HS-27A (cell line): ENCODE results near the gene ATP9A.
"Not testable (repeated sequence)": the region's sequence is repeated elsewhere in the genome, so short reads cannot be mapped to it uniquely, and the experiment has no call there.

Source experiments
- DNase-seq: peaks from one replicate; pipeline ENCODE4 v3.0.0-alpha.2; 2012; ENCODE audit warnings: low read depth, missing footprints

Gene ATP9A

DNA sequence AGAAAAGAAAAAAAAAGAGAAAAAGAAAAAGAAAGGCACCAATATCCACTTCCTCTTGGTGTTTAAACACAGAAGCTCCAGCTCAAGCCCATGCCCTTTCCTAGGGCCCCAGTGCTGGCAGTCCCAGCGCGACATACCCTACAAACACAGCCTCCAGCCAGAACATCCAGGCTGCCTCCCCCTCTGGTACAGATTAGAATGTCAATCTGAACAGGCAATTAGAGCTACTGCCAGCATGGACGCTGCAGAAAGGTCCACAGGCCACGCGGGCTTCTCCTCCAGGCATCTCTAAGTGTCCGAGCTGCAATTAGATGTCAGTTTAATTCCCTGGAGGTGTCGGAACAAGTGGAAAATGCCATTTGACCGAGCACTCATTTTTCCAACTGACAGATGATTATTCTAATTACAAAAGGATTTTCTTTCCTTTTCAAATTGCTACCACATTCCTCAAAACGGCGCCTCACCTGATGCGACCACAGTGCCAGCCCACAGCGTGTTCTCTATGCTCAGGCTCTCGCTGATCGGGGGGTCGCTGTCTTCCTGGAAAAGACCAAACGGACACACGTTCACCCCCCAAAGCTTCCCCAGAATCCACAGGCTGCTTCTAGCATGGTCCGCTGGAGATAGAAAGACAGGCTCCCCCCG is 79.5 kb downstream of the ATP9A start:
- no peak for DNase-seq

DNA sequence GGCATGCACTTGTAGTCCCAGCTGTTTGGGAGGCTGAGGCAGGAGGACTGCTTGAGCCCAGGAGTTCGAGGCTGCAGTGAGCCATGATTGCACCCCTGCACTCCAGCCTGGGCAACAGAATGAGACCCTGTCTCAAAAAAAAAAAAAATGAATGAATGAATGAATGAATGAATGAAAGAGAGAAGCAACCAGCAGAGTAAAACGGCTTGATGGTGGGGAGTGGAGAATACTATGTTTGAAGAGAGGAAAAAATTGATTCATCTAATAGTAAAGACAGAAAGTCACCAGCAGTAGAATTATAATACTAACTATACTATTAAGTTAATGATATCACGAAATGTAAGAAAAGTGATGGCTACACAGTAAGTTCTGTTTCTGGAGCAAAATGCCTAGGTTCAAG is 80.6 kb downstream of the ATP9A start:
- DNase-seq = no peak

DNA sequence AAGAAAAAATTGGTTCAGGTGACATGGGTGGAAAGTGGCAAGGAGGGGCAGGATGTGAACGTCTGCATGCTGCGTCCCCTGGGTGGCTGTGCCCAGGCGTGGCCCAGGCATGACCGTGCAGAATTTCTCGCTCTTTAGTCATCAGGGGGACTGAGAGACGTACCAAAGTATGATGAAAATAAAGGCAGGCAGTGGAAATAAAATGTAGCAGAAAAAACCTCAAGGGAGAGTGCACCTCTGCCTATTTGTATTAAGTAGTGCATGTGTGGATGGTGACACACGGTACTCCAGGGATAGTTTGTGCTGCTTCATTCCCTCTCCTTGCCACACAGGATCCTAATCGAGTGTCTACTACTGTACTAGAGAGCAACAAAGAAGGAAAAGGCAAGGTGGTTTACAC is 81.1 kb downstream of the ATP9A start:
- DNase-seq = peak; percentile 33

DNA sequence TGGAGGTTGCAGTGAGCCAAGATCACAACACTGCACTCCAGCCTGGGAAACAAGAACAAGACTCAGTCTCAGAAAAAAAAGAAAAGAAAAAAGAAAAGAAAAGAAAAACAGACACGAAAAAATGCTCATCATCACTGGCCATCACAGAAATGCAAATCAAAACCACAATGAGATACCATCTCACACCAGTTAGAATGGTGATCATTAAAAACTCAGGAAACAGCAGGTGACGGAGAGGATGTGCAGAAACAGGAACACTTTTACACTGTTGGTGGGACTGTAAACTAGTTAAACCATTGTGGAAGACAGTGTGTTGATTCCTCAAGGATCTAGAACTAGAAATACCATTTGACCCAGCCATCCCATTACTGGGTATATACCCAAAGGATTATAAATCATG is 82.7 kb downstream of the ATP9A start:
- not testable (repeated sequence) for DNase-seq

DNA sequence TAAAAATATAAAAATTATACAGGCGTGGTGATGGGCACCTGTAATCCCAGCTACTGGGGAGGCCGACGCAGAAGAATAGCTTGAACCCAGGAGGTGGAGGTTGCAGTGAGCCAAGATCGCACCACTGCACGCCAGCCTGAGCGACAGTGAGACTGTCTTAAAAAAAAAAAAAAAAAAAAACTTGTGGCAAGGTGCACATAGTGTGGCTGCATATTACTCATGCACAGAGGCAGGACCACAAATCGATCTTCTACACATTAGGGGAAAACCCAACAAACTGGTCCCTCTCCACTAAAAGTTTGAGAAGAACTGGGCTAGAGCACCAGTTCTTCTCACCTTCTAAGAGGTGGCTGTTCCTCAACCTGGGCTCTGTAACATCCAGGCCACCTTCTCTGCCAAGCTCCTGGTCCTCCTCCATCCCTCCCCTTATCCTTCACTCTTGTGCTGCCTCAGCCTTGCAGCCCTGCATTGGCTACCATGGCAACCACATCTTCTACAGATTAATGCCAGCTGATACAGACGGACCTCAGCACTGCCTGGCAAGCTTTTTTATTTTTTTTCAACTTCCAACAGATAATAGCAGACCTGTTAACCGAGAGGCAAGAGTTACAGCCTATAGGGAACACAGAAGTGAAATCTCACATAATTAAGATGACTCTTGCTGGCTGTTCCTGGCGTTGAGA is 88.0 kb downstream of the ATP9A start:
- no peak for DNase-seq

DNA sequence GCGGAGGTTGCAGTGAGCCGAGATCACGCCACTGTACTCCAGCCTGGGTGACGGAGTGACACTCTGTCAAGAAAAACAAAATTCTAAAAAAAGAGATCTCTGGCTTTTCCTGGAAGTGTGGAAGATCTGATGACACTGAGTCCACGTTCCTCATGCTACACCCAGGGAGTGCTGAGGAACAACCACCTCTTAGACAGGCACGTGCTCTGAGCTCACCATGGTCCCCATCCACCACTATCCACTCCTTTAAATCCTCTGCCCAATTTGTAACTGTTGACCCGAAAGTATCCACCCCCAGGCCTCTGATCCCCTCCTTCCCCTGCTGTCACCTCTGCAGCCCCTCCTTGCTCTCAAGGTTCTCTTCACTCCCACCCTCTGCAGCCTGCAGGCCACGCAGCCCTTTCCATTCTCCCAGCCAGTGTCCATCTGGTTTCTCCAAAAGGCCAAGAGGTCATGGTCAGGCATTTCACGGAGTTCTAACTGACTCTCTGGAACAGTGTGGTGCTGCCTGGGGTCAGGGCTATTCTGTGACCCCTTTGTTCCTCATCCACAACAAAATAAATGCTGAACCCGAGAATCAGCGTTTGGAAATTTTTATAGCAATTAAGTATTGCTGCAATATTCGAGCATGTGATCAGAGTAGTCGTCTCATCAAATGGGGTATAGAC is 88.8 kb downstream of the ATP9A start:
- no peak for DNase-seq

DNA sequence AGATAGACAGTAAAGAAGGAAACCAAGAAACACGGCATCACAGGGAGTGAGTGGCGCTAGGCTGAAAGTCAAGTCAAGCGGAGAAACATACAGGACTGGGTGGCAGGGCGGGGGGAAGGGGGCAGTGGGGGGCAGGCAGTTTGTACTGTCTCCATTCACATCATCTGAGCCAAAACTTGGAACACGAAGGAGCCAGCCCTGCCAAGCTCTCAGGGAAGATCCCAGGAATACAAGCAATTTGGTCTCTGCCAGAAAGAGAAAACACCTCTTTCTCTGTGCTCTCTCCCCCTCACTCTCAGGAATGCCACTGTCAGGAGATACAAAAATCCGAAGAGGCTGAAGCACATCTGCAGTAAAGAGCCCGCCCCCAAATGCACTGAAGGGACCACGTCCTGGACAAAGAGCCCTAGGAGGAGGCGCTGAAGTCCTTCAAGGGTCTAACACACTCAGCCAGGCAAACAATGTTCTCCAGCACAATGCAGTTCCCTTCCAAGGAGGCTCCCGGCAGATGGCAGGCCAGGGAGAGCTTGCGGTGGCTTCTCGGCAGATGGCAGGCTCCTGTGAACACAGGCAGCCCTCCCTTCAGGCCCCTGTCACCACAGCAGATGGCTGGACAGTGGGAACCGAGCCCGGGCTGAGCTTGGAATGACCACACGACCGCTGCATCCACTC is 90.0 kb downstream of the ATP9A start:
- DNase-seq = no peak

DNA sequence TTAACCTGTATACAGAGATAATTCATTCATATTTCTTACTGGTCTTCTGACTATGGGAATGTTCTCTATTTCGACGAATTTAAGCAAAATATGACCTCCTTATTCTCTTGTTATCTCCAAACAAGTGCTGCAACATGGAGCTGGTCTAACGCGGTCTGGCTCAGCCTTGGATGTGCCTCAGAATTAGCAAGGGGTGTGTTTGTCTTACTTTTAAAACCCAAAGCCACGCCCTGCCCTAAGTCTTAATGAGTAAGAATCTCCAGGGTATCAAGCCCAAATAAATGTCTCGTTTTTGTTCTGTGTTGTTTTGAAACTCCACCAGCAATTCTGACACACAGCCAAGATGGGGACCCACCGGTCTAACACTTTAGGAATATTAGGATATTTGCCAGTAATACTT is 99.2 kb downstream of the ATP9A start:
- DNase-seq = no peak

DNA sequence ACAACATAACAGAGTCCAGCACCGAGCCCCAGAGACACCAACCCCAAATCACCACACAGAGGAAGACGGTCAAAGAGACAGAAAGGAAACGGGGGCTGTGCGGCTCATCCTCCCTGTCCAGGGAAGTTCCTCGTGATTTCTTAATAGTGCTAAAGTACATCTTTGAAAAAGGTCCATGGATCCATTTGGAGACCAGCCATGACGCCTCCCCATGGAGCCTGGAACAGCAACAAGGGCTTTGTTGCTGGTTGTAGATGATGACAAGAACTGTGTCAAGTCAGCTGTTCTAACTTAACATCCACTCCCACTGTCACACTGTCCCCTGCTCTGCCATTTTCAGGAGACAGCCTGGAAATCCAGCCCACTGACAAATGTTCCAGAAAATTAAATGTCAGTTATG is 99.7 kb downstream of the ATP9A start:
- DNase-seq = no peak

DNA sequence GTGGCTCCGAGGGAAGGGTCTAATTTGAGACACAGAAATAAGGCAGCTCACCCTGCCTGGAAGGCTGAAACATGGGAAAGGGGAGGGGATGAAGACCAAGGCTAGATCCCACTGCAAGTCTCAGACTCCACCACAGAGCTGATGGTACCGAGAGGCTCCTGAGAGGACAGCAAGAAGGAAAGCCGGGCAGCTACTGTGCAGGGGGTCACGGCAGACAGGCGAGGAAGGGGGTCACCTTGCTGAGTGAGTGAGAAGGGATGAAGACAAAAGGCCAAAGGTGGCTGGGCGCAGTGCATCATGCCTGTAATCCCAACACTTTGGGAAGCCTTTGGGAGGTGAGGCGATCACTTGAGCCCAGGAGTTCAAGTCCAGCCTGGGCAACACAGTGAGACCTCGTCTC is 100.7 kb downstream of the ATP9A start:
- no peak for DNase-seq

DNA sequence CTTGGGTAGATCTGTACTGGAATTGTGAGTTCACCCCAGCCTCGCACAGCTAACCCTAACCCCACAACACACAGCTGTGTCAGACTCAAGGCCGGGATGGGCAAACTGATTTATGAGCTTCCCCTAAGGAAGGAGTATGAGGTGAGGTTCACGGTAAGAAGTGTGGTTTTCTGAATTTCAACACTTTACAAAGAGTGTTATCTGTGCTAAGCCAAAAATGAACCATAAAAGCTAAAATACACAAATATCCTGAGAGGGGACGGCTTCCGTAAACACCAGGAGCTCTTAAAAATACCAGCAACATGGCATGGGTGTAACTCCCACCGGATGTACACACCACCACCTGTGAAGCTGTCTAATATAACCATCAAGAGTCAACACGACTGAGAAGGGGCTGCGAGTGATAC is 101.2 kb downstream of the ATP9A start:
- no peak for DNase-seq

DNA sequence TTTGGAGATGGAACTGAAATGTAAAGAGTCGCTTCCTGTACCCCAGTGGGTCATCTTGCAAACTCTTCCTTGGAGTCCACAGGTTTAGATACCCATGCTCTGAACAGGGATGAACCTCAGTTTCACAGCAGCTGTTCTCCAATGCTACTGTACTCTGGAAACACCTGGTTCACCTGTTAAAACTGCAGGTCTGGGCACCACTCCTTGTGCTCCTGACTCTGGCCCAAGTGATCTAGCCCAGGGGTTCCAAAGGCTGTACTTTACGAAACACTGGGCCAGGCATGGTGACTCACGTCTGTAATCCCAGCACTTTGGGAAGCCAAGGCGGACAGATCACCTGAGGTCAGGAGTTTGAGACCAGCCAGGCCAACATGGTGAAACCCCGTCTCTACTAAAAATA is 102.1 kb downstream of the ATP9A start:
- no peak for DNase-seq

DNA sequence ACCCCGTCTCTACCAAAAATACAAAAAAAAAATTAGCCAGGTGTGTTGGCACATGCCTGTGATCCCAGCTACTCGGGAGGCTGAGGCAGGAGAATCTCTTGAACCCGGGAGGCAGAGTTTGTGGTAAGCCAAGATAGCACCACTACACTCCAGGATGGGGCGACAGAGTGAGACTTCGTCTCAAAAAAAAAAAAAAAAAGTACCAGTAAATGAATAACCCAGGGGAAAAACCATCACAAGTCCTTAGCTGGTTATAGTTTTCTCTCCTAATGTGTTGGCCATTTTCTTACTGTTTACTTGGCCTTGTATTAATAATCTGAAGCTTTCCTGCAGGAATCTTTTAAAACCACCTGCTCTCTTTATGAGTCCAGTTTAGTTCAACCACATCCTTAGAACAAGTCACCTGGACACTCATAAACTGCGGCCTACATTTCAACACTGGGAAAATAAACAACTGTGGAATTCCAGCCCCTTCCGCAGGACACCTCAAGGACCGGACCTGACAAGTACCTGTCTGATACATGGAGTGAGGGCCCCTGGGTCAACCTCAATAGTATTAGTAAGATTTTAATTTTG is 102.6 kb downstream of the ATP9A start:
- no peak for DNase-seq

DNA sequence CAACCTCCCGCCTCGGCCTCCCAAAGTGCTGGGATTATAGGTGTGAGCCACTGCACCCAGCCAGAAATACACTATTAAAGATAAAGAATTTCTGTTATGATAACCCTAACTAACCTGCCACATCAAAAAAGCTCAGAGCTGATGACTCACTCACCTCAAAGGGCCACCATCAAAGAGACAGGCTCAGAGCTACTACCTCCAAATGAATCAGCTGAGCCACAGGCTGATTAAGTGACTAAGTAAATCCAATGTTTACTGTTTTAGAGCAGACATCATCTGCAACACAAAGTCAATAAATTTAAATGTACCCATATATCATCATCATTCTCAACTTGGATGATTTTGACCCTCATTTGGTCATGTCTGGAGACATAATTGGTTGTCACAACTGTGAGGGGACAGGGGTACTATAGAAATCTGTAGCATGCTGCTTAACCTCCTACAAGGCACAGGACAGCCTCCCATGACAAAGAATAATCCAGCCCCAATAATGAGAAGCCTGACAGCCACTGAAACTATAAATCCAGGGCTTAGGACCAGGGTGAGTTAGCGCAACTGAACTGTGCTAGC is 106.5 kb downstream of the ATP9A start:
- no peak for DNase-seq

DNA sequence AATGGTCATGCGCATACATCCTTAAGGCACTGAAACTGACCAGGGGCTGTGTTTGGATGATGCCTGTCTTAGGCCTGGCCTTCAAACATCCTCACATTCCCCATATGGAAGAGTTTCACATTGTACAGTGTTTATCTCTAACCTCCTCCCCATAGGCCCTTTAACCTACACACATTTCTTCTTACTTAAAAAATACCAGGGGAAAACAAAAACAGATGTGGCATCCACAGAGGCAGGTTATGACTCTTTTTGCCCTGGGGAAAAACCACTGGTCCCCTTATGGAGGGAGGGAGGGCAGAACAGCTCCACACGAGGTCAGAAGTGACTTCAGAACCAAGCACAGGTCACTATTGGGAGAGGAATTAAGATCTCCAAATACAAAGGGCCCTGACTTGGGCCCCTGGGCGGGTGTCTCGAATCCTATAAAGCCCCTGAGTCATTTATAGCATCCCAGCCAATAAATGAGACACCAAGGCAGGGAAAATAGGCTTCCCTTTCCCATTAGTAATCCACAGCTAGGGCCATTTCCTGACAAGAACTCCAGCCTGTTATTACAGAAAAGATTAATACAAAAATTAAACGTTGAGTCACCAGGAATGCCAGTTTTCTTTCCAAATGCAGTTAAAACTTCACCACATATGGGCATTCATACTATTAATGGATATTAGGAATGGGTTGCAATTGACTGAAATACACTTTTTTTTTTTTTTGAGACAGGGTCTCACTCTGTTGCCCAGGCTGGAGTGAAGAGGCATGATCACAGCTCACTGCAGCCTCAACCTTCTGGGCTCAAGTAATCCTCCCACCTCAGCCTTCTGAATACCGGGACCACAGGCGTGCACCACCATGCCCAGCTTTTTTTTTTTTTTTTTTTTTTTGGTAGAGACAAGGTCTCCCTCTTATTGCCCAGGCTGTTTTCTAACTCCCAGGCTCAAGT is 107.2 kb downstream of the ATP9A start:
- DNase-seq = peak; percentile 24

DNA sequence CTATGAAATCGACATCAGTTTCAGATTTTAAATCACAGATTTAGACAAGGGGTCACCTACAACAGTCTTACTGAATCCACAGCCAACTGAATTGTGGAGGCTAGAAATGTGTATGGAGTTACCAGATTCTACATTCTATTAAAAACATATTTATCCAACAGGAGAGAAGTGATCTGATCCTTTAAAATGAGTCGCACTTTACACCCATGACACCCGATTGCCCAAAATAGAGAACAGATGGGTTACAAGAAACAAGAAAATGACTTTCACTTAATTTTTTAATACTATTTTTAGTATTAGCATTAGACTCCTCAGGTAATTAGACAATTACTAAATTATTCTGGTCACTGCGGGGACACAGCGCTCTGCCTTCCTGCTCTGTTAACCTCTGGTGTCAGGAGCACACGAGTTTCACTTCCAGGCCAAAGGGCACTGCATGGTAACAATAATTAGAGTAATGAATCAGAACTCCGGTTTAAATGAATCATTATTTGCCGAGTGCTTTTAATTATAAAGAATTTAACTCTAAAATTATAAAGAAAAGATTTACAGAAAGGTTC is 108.6 kb downstream of the ATP9A start:
- DNase-seq = no peak

DNA sequence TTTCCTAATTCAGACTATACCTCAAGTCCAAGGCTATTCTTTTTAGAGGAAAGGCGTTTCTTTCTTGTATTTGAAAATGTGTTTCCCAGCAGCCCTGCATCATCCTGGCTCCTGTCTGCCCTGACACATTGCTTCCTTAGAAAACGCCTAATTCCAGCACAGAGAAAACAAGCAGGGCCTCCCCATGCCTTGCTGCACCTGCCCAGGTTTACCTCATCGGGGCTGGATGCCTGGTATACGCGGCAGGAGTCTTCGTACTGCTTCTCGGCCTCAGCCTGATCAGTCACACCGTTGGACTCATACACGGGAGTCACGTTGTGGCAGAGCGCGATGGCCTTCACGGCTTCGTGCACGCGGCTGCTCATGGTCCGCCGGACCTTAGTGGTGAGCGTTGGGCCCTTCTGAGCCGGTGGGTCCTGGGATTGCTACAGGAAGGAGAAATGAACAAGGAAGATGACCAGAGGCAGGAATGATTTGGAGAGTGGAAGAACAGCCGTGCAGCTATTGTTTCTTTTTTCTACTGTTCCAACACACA is 111.4 kb downstream of the ATP9A start:
- DNase-seq = no peak

DNA sequence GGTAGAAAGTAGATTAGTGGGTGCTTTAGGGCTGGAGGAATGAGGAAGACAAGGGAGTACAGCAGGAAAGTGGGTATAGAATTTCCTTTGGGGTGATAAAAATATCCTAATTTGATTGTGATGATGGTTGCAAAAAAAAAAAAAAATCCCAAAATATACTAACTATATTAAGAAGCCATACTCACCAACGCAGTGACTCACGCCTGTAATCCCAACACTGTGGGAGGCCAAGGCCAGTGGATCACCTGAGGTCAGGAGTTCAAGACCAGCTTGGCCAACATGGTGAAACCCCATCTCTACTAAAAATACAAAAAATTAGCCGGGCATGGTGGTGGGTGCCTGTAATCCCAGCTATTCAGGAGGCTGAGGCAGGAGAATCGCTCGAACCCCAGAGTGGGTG is 112.1 kb downstream of the ATP9A start:
- DNase-seq = not testable (repeated sequence)

DNA sequence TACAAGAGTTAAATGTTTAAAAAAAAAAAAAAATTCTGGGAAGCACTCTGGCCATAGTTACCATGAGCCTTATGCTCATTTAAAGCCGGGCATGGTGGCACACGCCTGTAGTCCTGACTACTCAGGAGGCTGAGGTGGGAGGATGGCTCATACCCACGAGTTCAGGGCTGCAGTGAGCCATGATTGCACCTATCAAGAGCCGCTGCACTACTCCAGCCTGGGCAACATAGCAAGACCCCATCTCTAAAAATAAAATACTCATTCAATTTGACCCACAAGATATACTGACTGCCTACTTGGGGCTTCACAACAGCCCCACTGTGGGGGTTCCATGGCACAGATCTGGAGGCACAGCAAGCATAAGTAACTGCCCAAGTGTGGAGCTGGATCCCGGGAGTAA is 113.7 kb downstream of the ATP9A start:
- no peak for DNase-seq

DNA sequence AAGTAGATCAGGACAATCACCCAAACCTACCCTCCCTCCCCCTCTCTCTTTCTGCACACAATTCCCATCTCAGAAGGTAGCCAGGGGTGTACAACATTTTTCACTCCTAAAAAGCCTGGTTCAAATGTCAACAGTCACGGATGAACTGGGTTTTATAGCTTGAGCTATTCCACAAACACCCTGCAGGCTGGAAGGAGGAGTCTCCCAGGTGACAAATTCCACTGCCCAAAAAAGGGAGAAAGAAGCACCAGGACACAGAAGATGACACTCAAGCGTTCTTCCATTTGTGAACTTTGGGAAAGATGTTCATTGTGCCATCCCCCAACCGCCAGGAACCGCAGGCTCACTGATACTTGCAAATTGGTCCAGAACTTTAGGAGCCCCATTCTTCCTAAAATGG is 114.1 kb downstream of the ATP9A start:
- no peak for DNase-seq

DNA sequence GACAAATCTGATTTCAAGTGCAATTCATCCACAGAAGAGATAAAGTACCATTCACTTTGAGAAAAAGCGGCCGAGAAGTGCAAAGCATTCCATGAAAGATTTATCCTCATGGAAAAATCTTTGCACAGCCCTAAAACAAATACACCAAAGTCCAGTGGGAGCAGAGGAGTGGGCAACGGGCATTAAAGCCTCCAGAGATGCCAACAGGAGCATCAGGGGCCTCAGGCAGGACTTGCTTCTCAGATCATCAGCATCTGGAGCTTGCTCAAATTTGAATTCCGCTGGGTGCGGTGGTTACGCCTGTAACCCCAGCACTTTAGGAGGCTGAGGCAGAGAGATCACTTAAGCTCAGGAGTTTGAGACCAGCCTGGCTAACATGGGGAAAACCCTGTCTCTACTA is 115.0 kb downstream of the ATP9A start:
- no peak for DNase-seq
